ENCODE measurements around the gene SYCP2L. TPM values are rescaled to one million over a fixed set of nuclear protein-coding genes. Genes with fewer than 3 reads are reported as not detected.

Gene SYCP2L
- total RNA-seq, 4 donors from 2014 or later = 0.95 TPM; not detected in 3

- intact Hi-C loops (cut with DNase I; ENCODE audit: low total_unique reads) (no loop called here), in situ Hi-C loops (cut with MboI; ENCODE audit: low pct_ligation_motif_present in 1 of 4, low pct_unique_long_range_greater_than_20kb in 1 of 4, low sequenced_read_pairs in 3 of 4) (no loop called here)
- TF ChIP-seq CTCF (IDR thresholded peaks at IDR 0.05) = no peak
- no peak for TF ChIP-seq POLR2AphosphoS5 (IDR thresholded peaks at IDR 0.05)
- TF ChIP-seq POLR2A (IDR thresholded peaks at IDR 0.05) = no peak
- no peak for TF ChIP-seq EP300 (IDR thresholded peaks at IDR 0.05; ENCODE audit: low read depth)
- Histone ChIP-seq H3K27ac (no peak overlapping the region), H3K36me3 (no peaks in the 10 kb centered on the region), H3K27me3 (peaks cover 19% of the 10 kb centered on the region), H3K4me1 (peaks cover 0 to 2% (median under 1%) of the 10 kb centered on the region in 4 donors), H3K4me3 (no peak overlapping the region), H3K9me3 (peaks cover 3 to 5% of the 10 kb centered on the region in 2 donors)
- no peak for DNase-seq
- 83 to 85% methylated on average over 4 to 5 of the region's 5 CpGs for WGBS, 2 donors (ENCODE audit: low coverage in 1 of 2)
Observed at GRCh38 chr6:10891960-10892359, 5.1 kb downstream of the SYCP2L start.

GRCh38 chr6:10894958-10895357 is 8.1 kb downstream of the SYCP2L start:
- Histone ChIP-seq H3K36me3 (no peaks in the 10 kb centered on the region), H3K9me3 (peaks cover 3 to 5% of the 10 kb centered on the region in 2 donors), H3K27ac (no peak overlapping the region), H3K27me3 (no peaks in the 10 kb centered on the region), H3K4me1 (no peaks in the 10 kb centered on the region), H3K4me3 (no peak overlapping the region)
- in situ Hi-C loops (cut with MboI; ENCODE audit: low pct_ligation_motif_present in 1 of 4, low pct_unique_long_range_greater_than_20kb in 1 of 4, low sequenced_read_pairs in 3 of 4) = no loop called here
- no peak for TF ChIP-seq POLR2A (IDR thresholded peaks at IDR 0.05)
- TF ChIP-seq POLR2AphosphoS5 (IDR thresholded peaks at IDR 0.05) = no peak
- no peak for TF ChIP-seq EP300 (IDR thresholded peaks at IDR 0.05; ENCODE audit: low read depth)
- no peak for TF ChIP-seq CTCF (IDR thresholded peaks at IDR 0.05)
- intact Hi-C loops (cut with DNase I; ENCODE audit: low total_unique reads) = no loop called here
- 43 to 55% methylated on average over 6 of the region's 6 CpGs for WGBS, 2 donors (ENCODE audit: low coverage in 1 of 2)
- no peak for DNase-seq

- intact Hi-C loops (cut with DNase I; ENCODE audit: low total_unique reads) (no loop called here), in situ Hi-C loops (cut with MboI; ENCODE audit: low pct_ligation_motif_present in 1 of 4, low pct_unique_long_range_greater_than_20kb in 1 of 4, low sequenced_read_pairs in 3 of 4) (no loop called here)
- no peak for TF ChIP-seq POLR2AphosphoS5 (IDR thresholded peaks at IDR 0.05)
- TF ChIP-seq POLR2A (IDR thresholded peaks at IDR 0.05) = no peak
- TF ChIP-seq CTCF (IDR thresholded peaks at IDR 0.05) = no peak
- no peak for TF ChIP-seq EP300 (IDR thresholded peaks at IDR 0.05; ENCODE audit: low read depth)
- H3K27ac ChIP-seq = no peak overlapping the region
- DNase-seq = no peak
- H3K4me3 ChIP-seq = no peak overlapping the region
- no peaks in the 10 kb centered on the region for H3K9me3 ChIP-seq
- no peaks in the 10 kb centered on the region for H3K27me3 ChIP-seq
- 77 to 95% methylated on average over 2 to 3 of the region's 3 CpGs for WGBS, 2 donors (ENCODE audit: low coverage in 1 of 2)
- no peaks in the 10 kb centered on the region for H3K4me1 ChIP-seq
- H3K36me3 ChIP-seq = no peaks in the 10 kb centered on the region
Observed at GRCh38 chr6:10896691-10897090, 9.8 kb downstream of the SYCP2L start.

GRCh38 chr6:10901770-10902169 is 14.9 kb downstream of the SYCP2L start:
- WGBS, 2 donors (ENCODE audit: low coverage in 1 of 2) = 85 to 95% methylated on average over 4 of the region's 4 CpGs
- intact Hi-C loops (cut with DNase I; ENCODE audit: low total_unique reads) = no loop called here
- Histone ChIP-seq H3K36me3 (no peaks in the 10 kb centered on the region), H3K4me1 (no peaks in the 10 kb centered on the region), H3K4me3 (no peak overlapping the region), H3K27me3 (no peaks in the 10 kb centered on the region), H3K27ac (no peak overlapping the region), H3K9me3 (no peaks in the 10 kb centered on the region)
- no peak for DNase-seq
- in situ Hi-C loops (cut with MboI; ENCODE audit: low pct_ligation_motif_present in 1 of 4, low pct_unique_long_range_greater_than_20kb in 1 of 4, low sequenced_read_pairs in 3 of 4) = no loop called here
- TF ChIP-seq CTCF (IDR thresholded peaks at IDR 0.05) (no peak), EP300 (IDR thresholded peaks at IDR 0.05; ENCODE audit: low read depth) (no peak), POLR2AphosphoS5 (IDR thresholded peaks at IDR 0.05) (no peak), POLR2A (IDR thresholded peaks at IDR 0.05) (no peak)

All from transverse colon (tissue), 4 donors.